ENCODE measurements around the gene PIGR. TPM values are rescaled to one million over a fixed set of nuclear protein-coding genes. Genes with fewer than 3 reads are reported as not detected.
A peak's percentile ranks its signal among the peaks of the same experiment; 100 is the strongest.

PIGR gene
- polyA plus RNA-seq, 1 of the 3 experiments (the other 2 are of a cell fraction), result not detected

DNA sequence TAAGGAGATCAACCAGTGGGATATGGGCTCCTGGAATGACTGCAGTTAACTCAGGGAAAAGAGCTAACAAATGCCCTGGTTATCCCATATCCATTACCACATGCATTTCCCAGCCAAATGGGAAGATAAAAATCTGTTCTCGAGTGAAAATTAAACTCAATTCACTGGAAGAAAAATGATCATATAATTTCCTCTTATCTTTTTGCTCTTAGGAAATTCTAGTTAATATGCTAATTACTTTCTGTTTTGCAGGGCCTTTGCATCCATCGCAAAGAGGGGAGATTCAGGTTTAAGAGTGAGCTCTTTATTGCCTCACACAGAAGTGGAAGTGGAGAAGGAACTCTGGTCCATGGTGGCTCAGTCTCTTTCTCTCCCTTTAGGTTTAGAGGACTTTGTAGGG is 52.9 kb downstream of the PIGR start:
- Histone ChIP-seq H3K4me2 (no peak overlapping the region), H3K27ac (ENCODE audit: low read depth in 2 of 2, low read length in 1 of 2) (no peak overlapping the region), H3K9me2 (no peaks in the 10 kb centered on the region), H4K20me1 (ENCODE audit: insufficient read depth) (no peaks in the 10 kb centered on the region), H2AFZ (ENCODE audit: low read depth) (0 out of 2 replicates have a peak overlapping the region, but pooled peaks have one; percentile 29), H3K9ac (no peak overlapping the region), H3F3A (replicated peaks; ENCODE audit: insufficient read depth) (no peaks in the 10 kb centered on the region), H3K4me1 (ENCODE audit: control insufficient read depth in 1 of 2, insufficient read depth in 2 of 2, low read depth in 1 of 2, low read length in 1 of 2) (no peaks in the 10 kb centered on the region), H3K9me3 (no peaks in the 10 kb centered on the region), H3K27me3 (ENCODE audit: insufficient read depth) (no peaks in the 10 kb centered on the region), H3K79me2 (ENCODE audit: insufficient read depth) (no peaks in the 10 kb centered on the region), H3K36me3 (replicated peaks in 1 of 2; ENCODE audit: control insufficient read depth in 1 of 2, insufficient read depth in 2 of 2, low read length in 1 of 2) (no peaks in the 10 kb centered on the region), H3K4me3 (ENCODE audit: low read depth in 2 of 2, low read length in 1 of 2) (no peak overlapping the region)
- no peak for DNase-seq
- TF ChIP-seq GABPA (IDR thresholded peaks at IDR 0.05; ENCODE audit: low read depth) (no peak), FOSL2 (IDR thresholded peaks at IDR 0.05; ENCODE audit: borderline replicate concordance, low read depth) (no peak), MXI1 (IDR thresholded peaks at IDR 0.05; ENCODE audit: low read depth, low read length) (no peak), CHD2 (IDR thresholded peaks at IDR 0.05; ENCODE audit: low read length, partially characterized antibody) (no peak), NFIC (IDR thresholded peaks at IDR 0.05; ENCODE audit: borderline replicate concordance) (no peak), TAF1 (IDR thresholded peaks at IDR 0.05; ENCODE audit: borderline replicate concordance, low read depth, low read length) (no peak), RAD21 (IDR thresholded peaks at IDR 0.05; ENCODE audit: low read length) (no peak), YY1 (IDR thresholded peaks at IDR 0.05; ENCODE audit: low read depth) (no peak), FOXJ3 (CRISPR knock-in tag; IDR thresholded peaks at IDR 0.05) (no peak), EP300 (IDR thresholded peaks at IDR 0.05; ENCODE audit: borderline replicate concordance in 1 of 2, low read depth in 1 of 2, low read length in 1 of 2) (no peak), USF2 (IDR thresholded peaks at IDR 0.05; ENCODE audit: borderline replicate concordance, low read depth, low read length) (no peak), ELF1 (IDR thresholded peaks at IDR 0.05) (no peak), SMC3 (IDR thresholded peaks at IDR 0.05; ENCODE audit: low read depth, low read length) (no peak)
- TF ChIP-seq, protein P1, sequence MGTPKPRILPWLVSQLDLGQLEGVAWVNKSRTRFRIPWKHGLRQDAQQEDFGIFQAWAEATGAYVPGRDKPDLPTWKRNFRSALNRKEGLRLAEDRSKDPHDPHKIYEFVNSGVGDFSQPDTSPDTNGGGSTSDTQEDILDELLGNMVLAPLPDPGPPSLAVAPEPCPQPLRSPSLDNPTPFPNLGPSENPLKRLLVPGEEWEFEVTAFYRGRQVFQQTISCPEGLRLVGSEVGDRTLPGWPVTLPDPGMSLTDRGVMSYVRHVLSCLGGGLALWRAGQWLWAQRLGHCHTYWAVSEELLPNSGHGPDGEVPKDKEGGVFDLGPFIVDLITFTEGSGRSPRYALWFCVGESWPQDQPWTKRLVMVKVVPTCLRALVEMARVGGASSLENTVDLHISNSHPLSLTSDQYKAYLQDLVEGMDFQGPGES (IDR thresholded peaks at IDR 0.05; ENCODE audit: low read depth, low read length), result no peak
- TF ChIP-seq, protein P2, sequence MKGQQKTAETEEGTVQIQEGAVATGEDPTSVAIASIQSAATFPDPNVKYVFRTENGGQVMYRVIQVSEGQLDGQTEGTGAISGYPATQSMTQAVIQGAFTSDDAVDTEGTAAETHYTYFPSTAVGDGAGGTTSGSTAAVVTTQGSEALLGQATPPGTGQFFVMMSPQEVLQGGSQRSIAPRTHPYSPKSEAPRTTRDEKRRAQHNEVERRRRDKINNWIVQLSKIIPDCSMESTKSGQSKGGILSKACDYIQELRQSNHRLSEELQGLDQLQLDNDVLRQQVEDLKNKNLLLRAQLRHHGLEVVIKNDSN (IDR thresholded peaks at IDR 0.05; ENCODE audit: borderline replicate concordance, low read depth), result no peak
- TF ChIP-seq, protein P3, sequence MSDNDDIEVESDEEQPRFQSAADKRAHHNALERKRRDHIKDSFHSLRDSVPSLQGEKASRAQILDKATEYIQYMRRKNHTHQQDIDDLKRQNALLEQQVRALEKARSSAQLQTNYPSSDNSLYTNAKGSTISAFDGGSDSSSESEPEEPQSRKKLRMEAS (IDR thresholded peaks at IDR 0.05; ENCODE audit: low read depth), result no peak
- CTCF ChIA-PET, result interaction anchor here (0.9 to 5.9 kb wide), 6 partner anchors 9 to 167 kb away, joined by 3 to 32 read pairs (median 4); no protein-coding TSS in a partner anchor
- POLR2A ChIA-PET, result no interaction called here
- 36% methylated on average over 2 of the region's 2 CpGs for WGBS (ENCODE audit: low lambda C conversion rate)

Measured in SK-N-SH (cell line).